NT2/D1 (cell line): ENCODE measurements around the gene RHOB.

Source experiments
- DNase-seq: peaks from one replicate; pipeline ENCODE4 v3.0.0-alpha.2; 2011; ENCODE audit warnings: low read depth, low spot score
- H3K27me3 ChIP-seq: 2 replicates; pipeline ENCODE4 v1.6.0; 2011; ENCODE audit warnings: mild to moderate bottlenecking; ENCODE audit not compliant: insufficient read length, insufficient read depth
- H3K36me3 ChIP-seq: 2 replicates; pipeline ENCODE4 v1.6.1; 2011; ENCODE audit warnings: mild to moderate bottlenecking, low read length, mixed read lengths; ENCODE audit not compliant: insufficient read depth, insufficient read length
- H3K4me1 ChIP-seq: 2 replicates; pipeline ENCODE4 v1.5.1; 2011; ENCODE audit not compliant: insufficient read depth, insufficient read length
- H3K4me3 ChIP-seq: 2 replicates; pipeline ENCODE4 v1.5.1; 2011; ENCODE audit warnings: low read depth; ENCODE audit not compliant: insufficient read length
- H3K9ac ChIP-seq: 2 replicates; pipeline ENCODE4 v1.6.0; 2011; ENCODE audit warnings: low read depth; ENCODE audit not compliant: insufficient read length
- H3K9me3 ChIP-seq: 2 replicates; pipeline ENCODE4 v1.5.1; 2011; ENCODE audit warnings: mild to moderate bottlenecking, low read length; ENCODE audit not compliant: insufficient read depth
- SUZ12 ChIP-seq: IDR thresholded peaks from 2 replicates; pipeline ENCODE4 v1.6.1; 2011; ENCODE audit not compliant: insufficient read length, insufficient read depth; ENCODE audit errors: extremely low read depth
- YY1 ChIP-seq: IDR thresholded peaks from 2 replicates; pipeline ENCODE4 v1.6.1; 2011; ENCODE audit not compliant: insufficient read length, insufficient read depth
- ZNF274 ChIP-seq: IDR thresholded peaks from 2 replicates; pipeline ENCODE4 v1.6.1; 2011; ENCODE audit warnings: mild to moderate bottlenecking, low read depth, low read length

RHOB gene

DNA sequence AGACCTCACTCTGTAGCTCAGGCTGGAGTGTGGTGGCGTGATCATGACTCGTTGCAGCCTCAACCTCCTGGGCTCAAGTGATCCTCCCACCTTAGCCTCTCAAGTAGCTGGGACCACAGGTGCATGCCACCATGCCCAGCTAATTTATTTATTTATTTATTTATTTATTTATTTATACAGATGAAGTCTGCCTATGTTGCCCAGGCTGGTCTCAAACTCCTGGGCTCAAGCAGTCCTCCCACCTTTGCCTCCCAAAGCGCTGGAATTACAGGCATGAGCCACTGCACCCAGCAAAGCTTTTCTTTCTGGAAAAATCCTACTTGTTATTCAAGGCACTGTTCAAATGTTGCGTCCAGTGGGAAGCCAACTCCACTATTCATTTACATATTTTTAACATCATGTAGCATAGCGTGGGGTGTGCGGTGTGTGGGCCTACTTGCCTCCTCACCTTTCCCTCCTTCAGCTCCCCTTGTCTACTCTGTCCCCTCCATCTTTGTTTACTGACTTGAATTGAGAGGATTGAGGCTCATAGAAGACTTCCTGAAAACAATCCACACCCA lies 6.8 kb upstream of the RHOB start:
- Histone ChIP-seq H3K36me3 (no peaks in the 10 kb centered on the region), H3K4me1 (peaks cover 2% of the 10 kb centered on the region), H3K4me3 (no peak overlapping the region), H3K9ac (no peak overlapping the region), H3K27me3 (no peaks in the 10 kb centered on the region), H3K9me3 (no peaks in the 10 kb centered on the region)
- TF ChIP-seq SUZ12, result no peak
- TF ChIP-seq ZNF274, result no peak
- TF ChIP-seq YY1, result no peak
- no peak for DNase-seq

DNA sequence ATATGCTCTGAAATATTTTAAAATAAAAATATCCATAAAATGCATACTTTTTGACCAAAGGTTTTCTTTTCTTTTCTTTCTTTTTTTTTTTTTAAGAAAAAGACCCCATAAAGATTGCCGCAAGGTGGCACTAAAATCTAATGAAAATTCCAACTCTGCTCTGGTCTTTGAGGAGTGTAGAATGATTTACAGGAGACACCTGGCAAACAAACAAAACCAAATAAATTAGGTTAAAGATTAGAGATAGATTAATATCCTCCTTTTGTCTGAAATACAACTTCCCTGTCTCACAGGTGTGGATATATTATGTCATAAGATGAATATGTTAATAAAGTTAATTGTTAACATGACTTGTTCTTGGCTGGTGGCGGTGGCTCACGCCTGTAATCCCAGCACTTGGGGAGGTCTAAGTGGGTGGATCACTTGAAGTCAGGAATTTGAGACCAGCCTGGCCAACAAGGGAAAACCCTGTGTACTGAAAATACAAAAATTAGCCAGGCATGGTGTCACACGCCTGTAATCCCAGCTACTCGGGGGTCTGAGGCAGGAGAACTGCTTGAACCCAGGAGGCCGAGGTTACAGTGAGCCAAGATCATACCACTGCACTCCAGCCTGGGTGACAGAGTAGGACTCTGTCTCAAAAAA lies 3.5 kb upstream of the RHOB start:
- no peaks in the 10 kb centered on the region for H3K27me3 ChIP-seq
- no peak overlapping the region for H3K4me3 ChIP-seq
- TF ChIP-seq ZNF274, result no peak
- no peak for TF ChIP-seq SUZ12
- no peak for TF ChIP-seq YY1
- no peak overlapping the region for H3K9ac ChIP-seq
- peaks cover 2% of the 10 kb centered on the region for H3K4me1 ChIP-seq
- H3K9me3 ChIP-seq, result no peaks in the 10 kb centered on the region
- DNase-seq, result no peak
- peaks cover 14% of the 10 kb centered on the region for H3K36me3 ChIP-seq

DNA sequence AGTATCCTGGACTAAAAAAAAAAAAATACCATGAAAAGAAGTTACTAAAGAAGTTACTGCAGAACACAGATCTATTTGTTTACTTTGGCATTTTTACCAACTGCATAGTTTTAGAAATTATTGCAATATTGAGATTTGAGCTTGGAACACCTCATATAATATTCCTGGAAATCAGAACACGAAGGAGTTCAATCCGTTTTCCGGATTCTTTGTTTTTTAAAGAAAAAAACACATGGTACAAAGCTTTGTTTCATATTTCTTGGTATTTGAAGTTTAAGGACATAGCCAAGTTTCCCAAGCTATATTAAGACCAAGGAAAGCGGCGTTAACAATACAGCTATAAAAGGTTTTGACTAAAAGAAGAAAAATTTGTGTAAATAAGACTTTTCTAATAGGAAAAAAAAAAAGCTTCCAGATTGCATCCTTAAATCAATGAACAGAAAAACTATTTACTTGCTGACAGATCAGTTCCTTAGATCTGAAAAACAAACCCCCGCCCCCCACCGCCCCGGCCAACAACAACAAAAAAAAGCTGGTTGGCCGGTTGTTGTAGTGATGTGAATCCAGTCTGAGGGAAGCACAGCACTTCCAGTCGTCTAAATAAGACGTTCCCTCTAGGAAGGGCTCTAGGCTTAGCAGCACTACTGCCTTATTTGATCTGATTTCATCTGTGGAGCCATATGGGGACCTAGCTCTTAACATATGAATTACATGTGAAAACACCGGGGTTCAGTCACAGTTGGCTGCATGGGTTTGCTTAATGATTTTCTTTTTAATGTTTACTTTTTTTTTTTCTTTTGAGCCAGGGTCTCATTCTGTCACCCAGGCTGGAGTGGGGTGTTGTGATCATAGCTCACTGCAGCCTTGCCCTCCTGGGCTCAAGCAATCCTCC lies 2.5 kb upstream of the RHOB start:
- H3K9ac ChIP-seq, result no peak overlapping the region
- no peak for DNase-seq
- H3K4me1 ChIP-seq, result peaks cover 2% of the 10 kb centered on the region
- H3K36me3 ChIP-seq, result peaks cover 19% of the 10 kb centered on the region
- H3K9me3 ChIP-seq, result no peaks in the 10 kb centered on the region
- peaks cover under 1% of the 10 kb centered on the region for H3K27me3 ChIP-seq
- H3K4me3 ChIP-seq, result no peak overlapping the region
- TF ChIP-seq SUZ12 (no peak), ZNF274 (no peak), YY1 (no peak)

- H3K36me3 ChIP-seq, result peaks cover 21% of the 10 kb centered on the region
- TF ChIP-seq SUZ12 (no peak), YY1 (no peak), ZNF274 (no peak)
- DNase-seq, result no peak
- H3K9me3 ChIP-seq, result no peaks in the 10 kb centered on the region
- peaks cover 3% of the 10 kb centered on the region for H3K27me3 ChIP-seq
- peak overlapping the region; percentile 21 for H3K9ac ChIP-seq
- H3K4me3 ChIP-seq, result no peak overlapping the region
- H3K4me1 ChIP-seq, result peaks cover 5% of the 10 kb centered on the region
These were observed 1.6 kb upstream of the RHOB start for GRCh38 chr2:20444993-20445910.

DNA sequence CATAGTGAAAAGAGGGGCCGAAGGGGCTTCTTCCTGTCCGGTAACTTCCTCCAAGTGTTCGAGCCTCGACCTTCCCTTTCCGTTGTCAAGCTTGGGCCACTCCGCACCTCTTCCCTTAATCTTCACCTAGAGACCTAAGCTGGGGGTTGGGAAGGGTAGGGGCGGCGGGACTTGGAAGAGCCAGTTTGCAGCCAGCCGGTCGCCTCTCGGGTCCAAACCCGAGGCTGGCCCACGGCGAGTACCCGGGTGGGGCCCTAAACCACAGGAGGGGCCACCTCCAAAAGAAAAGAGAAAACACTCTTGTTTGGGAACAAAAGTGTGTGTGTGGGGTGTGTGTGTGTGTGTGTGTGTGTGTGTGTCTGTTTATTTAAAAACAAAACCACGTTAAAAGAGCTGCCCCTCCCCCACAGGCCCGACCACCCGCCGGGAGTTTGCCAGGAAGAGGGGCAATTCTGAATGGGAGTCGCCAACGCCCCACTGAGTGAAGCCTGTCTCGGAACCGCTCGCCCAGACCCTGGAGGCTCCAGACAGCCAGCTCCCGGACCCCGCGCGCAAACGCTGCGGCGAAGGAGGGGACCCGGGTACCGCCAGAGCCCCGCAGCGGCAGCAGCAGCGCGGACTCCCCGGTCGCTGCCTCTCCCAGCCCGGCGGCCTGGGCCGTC lies 488 bp upstream of the RHOB start:
- Histone ChIP-seq H3K4me1 (peaks cover 5% of the 10 kb centered on the region), H3K9me3 (no peaks in the 10 kb centered on the region), H3K36me3 (peaks cover 21% of the 10 kb centered on the region), H3K27me3 (peaks cover 7% of the 10 kb centered on the region), H3K9ac (peak overlapping the region; percentile 21), H3K4me3 (peak overlapping the region; percentile 42)
- no peak for TF ChIP-seq ZNF274
- no peak for TF ChIP-seq SUZ12
- TF ChIP-seq YY1, result no peak
- no peak for DNase-seq
